ENCODE data around the gene THRB.

The THRB gene

GRCh38 chr3:24310887-24311286 is 183.8 kb downstream of the THRB start:
- no peak for DNase-seq (ENCODE audit: low spot score)
- TF ChIP-seq, protein P1, sequence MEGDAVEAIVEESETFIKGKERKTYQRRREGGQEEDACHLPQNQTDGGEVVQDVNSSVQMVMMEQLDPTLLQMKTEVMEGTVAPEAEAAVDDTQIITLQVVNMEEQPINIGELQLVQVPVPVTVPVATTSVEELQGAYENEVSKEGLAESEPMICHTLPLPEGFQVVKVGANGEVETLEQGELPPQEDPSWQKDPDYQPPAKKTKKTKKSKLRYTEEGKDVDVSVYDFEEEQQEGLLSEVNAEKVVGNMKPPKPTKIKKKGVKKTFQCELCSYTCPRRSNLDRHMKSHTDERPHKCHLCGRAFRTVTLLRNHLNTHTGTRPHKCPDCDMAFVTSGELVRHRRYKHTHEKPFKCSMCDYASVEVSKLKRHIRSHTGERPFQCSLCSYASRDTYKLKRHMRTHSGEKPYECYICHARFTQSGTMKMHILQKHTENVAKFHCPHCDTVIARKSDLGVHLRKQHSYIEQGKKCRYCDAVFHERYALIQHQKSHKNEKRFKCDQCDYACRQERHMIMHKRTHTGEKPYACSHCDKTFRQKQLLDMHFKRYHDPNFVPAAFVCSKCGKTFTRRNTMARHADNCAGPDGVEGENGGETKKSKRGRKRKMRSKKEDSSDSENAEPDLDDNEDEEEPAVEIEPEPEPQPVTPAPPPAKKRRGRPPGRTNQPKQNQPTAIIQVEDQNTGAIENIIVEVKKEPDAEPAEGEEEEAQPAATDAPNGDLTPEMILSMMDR (IDR thresholded peaks at IDR 0.05; ENCODE audit: extremely low read depth, missing control alignments) = no peak

DNA sequence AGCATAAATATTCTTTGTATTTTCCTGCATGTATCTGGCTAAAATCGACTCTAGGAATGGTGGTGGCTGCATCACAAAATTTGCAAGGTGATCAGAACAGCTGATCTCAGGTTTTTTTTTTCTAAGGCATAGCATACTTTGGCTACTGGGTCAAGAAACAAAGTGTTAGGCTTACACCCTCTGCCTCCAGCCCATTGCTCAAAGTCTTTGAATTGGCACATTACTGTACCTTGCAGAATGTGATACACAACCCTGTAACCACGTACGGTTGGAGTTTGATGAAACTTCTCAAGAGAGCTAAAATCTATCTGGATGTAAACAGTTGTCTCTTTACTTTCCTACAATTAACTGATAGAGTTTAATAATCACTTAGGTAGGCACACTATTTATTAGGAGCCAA is 188.1 kb downstream of the THRB start:
- DNase-seq (ENCODE audit: low spot score) = no peak
- TF ChIP-seq, protein P1 (IDR thresholded peaks at IDR 0.05; ENCODE audit: extremely low read depth, missing control alignments) = no peak

DNA sequence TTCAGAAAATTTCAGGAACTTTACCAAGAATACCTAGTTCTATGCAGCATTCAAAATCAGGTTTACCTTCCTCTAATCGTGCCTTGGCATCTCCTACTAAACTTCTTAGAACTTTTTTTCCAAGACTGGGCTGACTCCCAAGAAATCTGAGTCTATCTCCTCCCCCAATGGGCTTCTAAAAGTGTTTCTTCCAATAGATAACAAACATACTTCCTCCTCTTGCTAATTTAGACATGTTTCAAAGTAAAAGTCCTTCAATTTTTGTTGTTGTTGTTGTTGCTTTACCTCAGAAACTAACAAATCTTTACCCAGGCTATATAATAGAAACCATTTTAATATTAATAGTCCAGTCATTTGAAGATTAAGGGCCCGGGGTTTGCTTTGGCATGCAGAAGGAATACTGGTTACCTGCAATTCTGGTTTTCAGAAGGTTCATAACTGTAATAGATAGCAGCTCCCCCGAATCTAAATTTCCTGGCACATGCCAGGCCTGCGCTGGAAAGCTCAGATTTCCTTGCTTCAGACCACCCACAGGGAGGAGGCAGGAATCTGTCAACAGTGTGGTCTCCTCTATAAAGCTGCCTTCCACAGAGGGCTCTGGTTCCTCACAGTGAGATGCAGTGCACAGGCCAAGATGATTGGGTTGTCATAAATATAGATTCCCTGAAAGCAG is 188.7 kb downstream of the THRB start:
- DNase-seq (ENCODE audit: low spot score) = no peak
- TF ChIP-seq, protein P1 (IDR thresholded peaks at IDR 0.05; ENCODE audit: extremely low read depth, missing control alignments) = no peak

DNA sequence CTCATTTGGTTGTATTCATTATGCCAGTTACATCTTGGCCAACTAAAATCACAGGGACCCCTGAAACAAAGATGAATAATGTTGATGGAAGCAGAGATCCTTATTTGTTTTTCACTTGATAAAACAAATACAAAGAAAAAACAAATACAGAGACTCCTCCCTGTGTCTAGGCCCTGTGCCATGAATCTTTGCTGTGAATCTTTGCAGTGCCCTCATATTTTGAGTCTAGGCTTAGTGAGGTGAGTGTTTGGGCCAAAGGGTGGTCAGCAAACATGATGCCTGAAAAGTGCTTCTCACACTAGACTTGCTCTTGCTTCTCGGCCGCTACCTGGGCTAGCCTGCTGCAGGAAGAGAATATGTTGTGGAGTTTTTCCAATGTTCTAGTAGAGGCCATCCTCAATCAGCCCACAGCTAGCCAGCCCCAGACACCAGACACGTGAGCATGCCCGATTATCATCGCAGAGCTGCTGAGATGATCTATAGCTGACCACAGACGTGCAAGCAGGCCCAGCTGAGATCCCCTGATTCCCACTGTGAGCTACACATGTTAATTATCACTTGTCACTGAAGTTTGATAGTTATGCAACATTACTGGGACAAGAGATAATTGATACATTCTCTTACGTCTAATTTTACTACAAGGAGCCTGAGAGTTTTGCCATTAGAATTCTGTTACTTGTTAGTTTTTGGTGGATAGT is 191.4 kb downstream of the THRB start:
- DNase-seq (ENCODE audit: low spot score) = no peak
- TF ChIP-seq, protein P1 (IDR thresholded peaks at IDR 0.05; ENCODE audit: extremely low read depth, missing control alignments) = no peak

- DNase-seq (ENCODE audit: low spot score) = no peak
- TF ChIP-seq, protein P1 (IDR thresholded peaks at IDR 0.05; ENCODE audit: extremely low read depth, missing control alignments) = no peak
These were observed 192.3 kb downstream of the THRB start for GRCh38 chr3:24302396-24302795.

DNA sequence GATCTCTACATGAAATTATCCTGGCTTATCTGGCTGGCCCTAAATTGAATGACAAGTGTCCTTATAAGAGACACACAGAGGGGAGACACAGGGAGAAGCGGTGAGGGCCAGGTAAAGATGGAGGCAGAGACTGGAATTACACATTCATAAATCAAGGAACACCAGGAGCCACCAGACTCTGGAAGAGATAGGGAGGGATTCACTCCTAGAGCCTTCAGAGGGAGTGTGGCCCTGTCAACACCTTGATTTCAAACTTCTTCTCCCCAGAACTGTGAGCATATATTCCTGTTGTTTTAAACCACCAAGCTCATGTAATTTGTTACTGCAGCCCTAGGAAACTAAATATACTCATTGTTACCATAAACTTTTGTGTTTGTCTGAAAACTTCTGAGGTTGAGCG is 193.7 kb downstream of the THRB start:
- DNase-seq (ENCODE audit: low spot score) = no peak
- TF ChIP-seq, protein P1 (IDR thresholded peaks at IDR 0.05; ENCODE audit: extremely low read depth, missing control alignments) = no peak

- DNase-seq (ENCODE audit: low spot score) = no peak
- TF ChIP-seq, protein P1 (IDR thresholded peaks at IDR 0.05; ENCODE audit: extremely low read depth, missing control alignments) = no peak
These were observed 194.6 kb downstream of the THRB start for GRCh38 chr3:24299806-24300626.

All from GM20000 (cell line).